CD14-positive monocyte (primary cell): ENCODE measurements around the gene SPATS2L. TPM values are rescaled to one million over a fixed set of nuclear protein-coding genes. Genes with fewer than 3 reads are reported as not detected.

ENCODE experiments used
- DNase-seq, 3 donors: peaks; one replicate each; pipeline ENCODE4 v3.0.0-alpha.2; 2011 to 2022
- H2AFZ ChIP-seq: 2 replicates; pipeline ENCODE4 v1.6.0; 2012; ENCODE audit warnings: mild to moderate bottlenecking, low read depth, low read length, inconsistent platforms; ENCODE audit not compliant: insufficient read depth, poor library complexity, severe bottlenecking
- H3K27ac ChIP-seq, 2 donors: 1 replicate in 1 of 2; 2 replicates in 1 of 2; pipeline ENCODE4 v1.5.1; 2012 to 2013; ENCODE audit warnings: low read length in 2 of 2, control low read depth in 1 of 2, inconsistent platforms in 1 of 2, low read depth in 1 of 2, mild to moderate bottlenecking in 1 of 2
- H3K27me3 ChIP-seq, 2 donors: one replicate each; pipeline versions ENCODE4 v1.6.0 to v1.6.1; 2011 to 2013; ENCODE audit warnings: low read length in 2 of 2; ENCODE audit not compliant: control insufficient read depth in 2 of 2, insufficient read depth in 2 of 2
- H3K36me3 ChIP-seq, 2 donors: replicated peaks in 1 of 2; 1 replicate in 1 of 2; 2 replicates in 1 of 2; pipeline versions ENCODE4 v1.5.1 to v1.6.1; 2012 to 2013; ENCODE audit warnings: low read length in 2 of 2, control low read depth in 1 of 2, inconsistent platforms in 1 of 2, mild to moderate bottlenecking in 1 of 2; ENCODE audit not compliant: insufficient read depth in 2 of 2, control insufficient read depth in 1 of 2
- H3K4me1 ChIP-seq, 2 donors: 1 replicate in 1 of 2; 2 replicates in 1 of 2; pipeline versions ENCODE4 v1.5.1 to v1.6.1; 2012 to 2013; ENCODE audit warnings: low read length in 2 of 2, control low read depth in 1 of 2, inconsistent platforms in 1 of 2, mild to moderate bottlenecking in 1 of 2, moderate library complexity in 1 of 2; ENCODE audit not compliant: insufficient read depth in 2 of 2, control insufficient read depth in 1 of 2
- H3K4me2 ChIP-seq: replicated peaks from 2 replicates; pipeline ENCODE3; 2012; ENCODE audit warnings: low read length, moderate library complexity, mild to moderate bottlenecking; ENCODE audit not compliant: poor library complexity, severe bottlenecking; ENCODE audit errors: extremely low read depth
- H3K4me3 ChIP-seq, 3 experiments: fragments of 200-600 bp in 1 of 3; sonication (generic) in 1 of 3; replicated peaks in 1 of 3; 1 replicate in 2 of 3; 2 replicates in 1 of 3; pipeline ENCODE4 v1.5.1; 2011 to 2013; ENCODE audit warnings: low read length in 3 of 3, mild to moderate bottlenecking in 3 of 3, control low read depth in 2 of 3, low read depth in 2 of 3, inconsistent platforms in 1 of 3, moderate library complexity in 1 of 3
- H3K79me2 ChIP-seq: 2 replicates; pipeline ENCODE4 v1.6.0; 2012; ENCODE audit warnings: mild to moderate bottlenecking, control low read depth, inconsistent platforms, low read length, moderate library complexity; ENCODE audit not compliant: insufficient read depth
- H3K9ac ChIP-seq: 2 replicates; pipeline ENCODE4 v1.6.0; 2017; ENCODE audit warnings: low read length, mild to moderate bottlenecking; ENCODE audit not compliant: insufficient read depth, poor library complexity, severe bottlenecking
- H3K9me3 ChIP-seq, 2 donors: replicated peaks in 1 of 2; 1 replicate in 1 of 2; 2 replicates in 1 of 2; pipeline versions ENCODE4 v1.5.1 to v1.6.1; 2012 to 2013; ENCODE audit warnings: low read length in 2 of 2, control low read depth in 1 of 2; ENCODE audit not compliant: control insufficient read depth in 1 of 2, insufficient read depth in 1 of 2
- H4K20me1 ChIP-seq: 2 replicates; pipeline ENCODE4 v1.6.0; 2012; ENCODE audit warnings: mild to moderate bottlenecking, low read length, control low read depth, moderate library complexity; ENCODE audit not compliant: insufficient read depth
- H3K27ac Mint-ChIP-seq, 7 donors: one replicate each; pipeline ENCODE4 v1.8.0; 2020; ENCODE audit warnings: mild to moderate bottlenecking in 7 of 7, mixed read lengths in 7 of 7, moderate library complexity in 6 of 7, inconsistent platforms in 2 of 7
- H3K27me3 Mint-ChIP-seq, 3 donors: one replicate each; pipeline ENCODE4 v1.8.0; 2021 to 2022; ENCODE audit warnings: low read depth in 3 of 3, mild to moderate bottlenecking in 3 of 3, mixed read lengths in 3 of 3, moderate library complexity in 3 of 3, inconsistent platforms in 1 of 3
- H3K36me3 Mint-ChIP-seq, 2 donors: one replicate each; pipeline ENCODE4 v1.8.0; 2020; ENCODE audit warnings: mixed read lengths in 2 of 2, inconsistent platforms in 1 of 2, mild to moderate bottlenecking in 1 of 2
- H3K4me1 Mint-ChIP-seq: one replicate; pipeline ENCODE4 v1.8.0; 2020; ENCODE audit warnings: mild to moderate bottlenecking, mixed read lengths
- H3K4me3 Mint-ChIP-seq, 2 donors: one replicate each; pipeline ENCODE4 v1.8.0; 2020; ENCODE audit warnings: mild to moderate bottlenecking in 2 of 2, mixed read lengths in 2 of 2, moderate library complexity in 1 of 2
- H3K9me3 Mint-ChIP-seq, 7 donors: one replicate each; pipeline ENCODE4 v1.8.0; 2020 to 2022; ENCODE audit warnings: mixed read lengths in 7 of 7, mild to moderate bottlenecking in 6 of 7, moderate library complexity in 6 of 7, inconsistent platforms in 2 of 7
- CTCF ChIP-seq: fragments of 200-600 bp; IDR thresholded peaks from one replicate; pipeline ENCODE4 v1.8.0; 2022; ENCODE audit warnings: antibody characterized with exemption, mild to moderate bottlenecking
- WGBS: methylation state at CpG from one replicate; pipeline ENCODE4 v1.1.5; 2013; ENCODE audit warnings: missing lambda C conversion rate; ENCODE audit not compliant: insufficient coverage; 5-methylcytosine and 5-hydroxymethylcytosine counted together
- intact Hi-C, 2 donors: fragments of 100-400 bp; cut with micrococcal nuclease; formaldehyde crosslinking; loops; one replicate each; pipeline versions ENCODE4 v1.15.0 to v1.15.1; 2023
- polyA plus RNA-seq, 3 donors: library from polyadenylated mRNA; depleted of rRNA in 1 of 3; unstranded in 2 of 3; stranded (reverse) in 1 of 3; fragments of 300-500 nt in 2 of 3; fragments of >200 nt in 1 of 3; fragmentation: Illumina TruSeq in 2 of 3; gene quantifications; 1 replicate in 2 of 3; 2 replicates in 1 of 3; pipeline ENCODE4 v1.2.3, GENCODE V29; 2012 to 2021

Gene SPATS2L
- polyA plus RNA-seq, 3 donors, result 2.7 to 5.2 (median 3.2) TPM

- intact Hi-C loops, result no loop called here
- DNase-seq, result no peak
- Histone ChIP-seq H3K4me2 (no peak overlapping the region), H3K9ac (no peak overlapping the region), H4K20me1 (no peaks in the 10 kb centered on the region), H3K4me3 (no peak overlapping the region), H3K79me2 (no peaks in the 10 kb centered on the region), H2AFZ (no peak overlapping the region), H3K9me3 (no peaks in the 10 kb centered on the region), H3K27me3 (no peaks in the 10 kb centered on the region), H3K36me3 (peaks cover 0 to 18% of the 10 kb centered on the region in 2 donors), H3K4me1 (no peaks in the 10 kb centered on the region), H3K27ac (no peak overlapping the region)
- no peak overlapping the region for H3K27ac Mint-ChIP-seq
- no peak for TF ChIP-seq CTCF
- no CpG with 5 or more reads among the region's 2 CpGs for WGBS
- H3K27me3 Mint-ChIP-seq, result no peaks in the 10 kb centered on the region
- no peaks in the 10 kb centered on the region for H3K4me1 Mint-ChIP-seq
- H3K9me3 Mint-ChIP-seq, result no peaks in the 10 kb centered on the region
- H3K4me3 Mint-ChIP-seq, result no peak overlapping the region
- H3K36me3 Mint-ChIP-seq, result peaks cover 13% of the 10 kb centered on the region in 2 donors
These were observed 109.0 kb downstream of the SPATS2L start for GRCh38 chr2:200415455-200415854.

- no peak overlapping the region for H3K27ac Mint-ChIP-seq
- no peak for DNase-seq
- Histone ChIP-seq H2AFZ (no peak overlapping the region), H3K36me3 (peaks cover 0 to 25% of the 10 kb centered on the region in 2 donors), H3K4me3 (no peak overlapping the region), H3K27ac (no peak overlapping the region), H3K79me2 (no peaks in the 10 kb centered on the region), H3K9ac (no peak overlapping the region), H3K4me1 (no peaks in the 10 kb centered on the region), H3K27me3 (no peaks in the 10 kb centered on the region), H3K4me2 (no peak overlapping the region), H4K20me1 (no peaks in the 10 kb centered on the region), H3K9me3 (no peaks in the 10 kb centered on the region)
- H3K9me3 Mint-ChIP-seq, result no peaks in the 10 kb centered on the region
- 97% methylated on average over 6 of the region's 8 CpGs for WGBS
- H3K4me3 Mint-ChIP-seq, result no peak overlapping the region
- peaks cover 22 to 23% of the 10 kb centered on the region in 2 donors for H3K36me3 Mint-ChIP-seq
- no peak for TF ChIP-seq CTCF
- no peaks in the 10 kb centered on the region for H3K4me1 Mint-ChIP-seq
- no peaks in the 10 kb centered on the region for H3K27me3 Mint-ChIP-seq
- intact Hi-C loops, result no loop called here
These were observed 110.4 kb downstream of the SPATS2L start for GRCh38 chr2:200416878-200417277.
